ENCODE measurements around the gene CRB1.

CRB1 gene

DNA sequence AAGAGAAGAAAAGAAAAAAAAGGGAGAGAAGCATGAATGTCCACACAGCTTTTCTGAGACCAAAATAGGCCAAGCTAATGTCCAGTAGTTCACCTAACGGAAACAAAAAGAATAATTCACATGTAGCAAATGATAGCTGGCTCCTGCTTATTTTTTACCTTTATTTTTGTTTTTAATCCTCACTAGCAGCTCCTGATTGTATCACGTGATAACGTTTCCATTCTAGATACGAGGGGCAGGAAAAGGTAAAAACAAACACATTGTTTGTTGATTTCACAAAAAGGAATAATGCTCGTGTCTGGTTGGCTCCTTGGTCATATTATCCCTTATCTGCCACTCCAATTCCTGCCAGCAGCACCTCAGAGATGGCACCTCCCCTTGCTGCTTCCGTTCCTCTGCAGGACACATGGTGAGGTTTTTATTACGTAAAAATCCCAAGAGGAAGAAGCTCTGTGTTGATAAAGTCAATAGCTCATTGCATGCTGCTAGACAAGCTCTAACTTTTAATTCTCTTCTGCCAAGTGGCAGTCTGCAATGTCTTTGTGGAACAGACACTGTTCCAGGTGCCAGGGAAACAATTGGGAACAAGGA is 201.7 kb downstream of the CRB1 start:
- H3K27ac ChIP-seq (ENCODE audit: low read depth, low read length) = no peak overlapping the region
- H3K27me3 ChIP-seq (ENCODE audit: control insufficient read depth, low read length) = no peaks in the 10 kb centered on the region
- no peaks in the 10 kb centered on the region for H3K9me3 ChIP-seq (ENCODE audit: control insufficient read depth, insufficient read depth, low read length)
- H3F3A ChIP-seq (ENCODE audit: control insufficient read depth, insufficient read depth) = no peaks in the 10 kb centered on the region
- H3K4me3 ChIP-seq (ENCODE audit: low read length) = no peak overlapping the region
- H3K36me3 ChIP-seq (ENCODE audit: control insufficient read depth, low read length) = no peaks in the 10 kb centered on the region
- H4K20me1 ChIP-seq (ENCODE audit: control insufficient read depth, insufficient read depth, low read depth, low read length) = no peaks in the 10 kb centered on the region
- no peak for TF ChIP-seq EZH2phosphoT487 (IDR thresholded peaks at IDR 0.05; ENCODE audit: borderline replicate concordance, low read length)
- TF ChIP-seq, protein P1, sequence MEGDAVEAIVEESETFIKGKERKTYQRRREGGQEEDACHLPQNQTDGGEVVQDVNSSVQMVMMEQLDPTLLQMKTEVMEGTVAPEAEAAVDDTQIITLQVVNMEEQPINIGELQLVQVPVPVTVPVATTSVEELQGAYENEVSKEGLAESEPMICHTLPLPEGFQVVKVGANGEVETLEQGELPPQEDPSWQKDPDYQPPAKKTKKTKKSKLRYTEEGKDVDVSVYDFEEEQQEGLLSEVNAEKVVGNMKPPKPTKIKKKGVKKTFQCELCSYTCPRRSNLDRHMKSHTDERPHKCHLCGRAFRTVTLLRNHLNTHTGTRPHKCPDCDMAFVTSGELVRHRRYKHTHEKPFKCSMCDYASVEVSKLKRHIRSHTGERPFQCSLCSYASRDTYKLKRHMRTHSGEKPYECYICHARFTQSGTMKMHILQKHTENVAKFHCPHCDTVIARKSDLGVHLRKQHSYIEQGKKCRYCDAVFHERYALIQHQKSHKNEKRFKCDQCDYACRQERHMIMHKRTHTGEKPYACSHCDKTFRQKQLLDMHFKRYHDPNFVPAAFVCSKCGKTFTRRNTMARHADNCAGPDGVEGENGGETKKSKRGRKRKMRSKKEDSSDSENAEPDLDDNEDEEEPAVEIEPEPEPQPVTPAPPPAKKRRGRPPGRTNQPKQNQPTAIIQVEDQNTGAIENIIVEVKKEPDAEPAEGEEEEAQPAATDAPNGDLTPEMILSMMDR (IDR thresholded peaks at IDR 0.05; ENCODE audit: low read depth, low read length, poor library complexity, severe bottlenecking) = no peak
- no peaks in the 10 kb centered on the region; the same call in 1 of the 2 replicates for H3K4me1 ChIP-seq (ENCODE audit: control insufficient read depth, low read length)
- H3K9me2 ChIP-seq (replicated peaks; ENCODE audit: control insufficient read depth, low read length) = no peaks in the 10 kb centered on the region
- no peaks in the 10 kb centered on the region for H3K79me2 ChIP-seq (ENCODE audit: control insufficient read depth, low read length)
- no peak overlapping the region for H3K4me2 ChIP-seq (ENCODE audit: low read length)

GRCh38 chr1:197470330-197470729 is 202.3 kb downstream of the CRB1 start:
- Histone ChIP-seq H3K9me3 (ENCODE audit: control insufficient read depth, insufficient read depth, low read length) (no peaks in the 10 kb centered on the region), H3K27me3 (ENCODE audit: control insufficient read depth, low read length) (no peaks in the 10 kb centered on the region), H3F3A (ENCODE audit: control insufficient read depth, insufficient read depth) (no peaks in the 10 kb centered on the region), H3K4me2 (ENCODE audit: low read length) (no peak overlapping the region), H3K79me2 (ENCODE audit: control insufficient read depth, low read length) (no peaks in the 10 kb centered on the region), H3K4me3 (ENCODE audit: low read length) (no peak overlapping the region), H3K36me3 (ENCODE audit: control insufficient read depth, low read length) (no peaks in the 10 kb centered on the region), H4K20me1 (ENCODE audit: control insufficient read depth, insufficient read depth, low read depth, low read length) (no peaks in the 10 kb centered on the region), H3K9me2 (replicated peaks; ENCODE audit: control insufficient read depth, low read length) (no peaks in the 10 kb centered on the region), H3K4me1 (ENCODE audit: control insufficient read depth, low read length) (no peaks in the 10 kb centered on the region; the same call in 1 of the 2 replicates), H3K27ac (ENCODE audit: low read depth, low read length) (no peak overlapping the region)
- TF ChIP-seq EZH2phosphoT487 (IDR thresholded peaks at IDR 0.05; ENCODE audit: borderline replicate concordance, low read length) = no peak
- TF ChIP-seq, protein P1 (IDR thresholded peaks at IDR 0.05; ENCODE audit: low read depth, low read length, poor library complexity, severe bottlenecking) = no peak

DNA sequence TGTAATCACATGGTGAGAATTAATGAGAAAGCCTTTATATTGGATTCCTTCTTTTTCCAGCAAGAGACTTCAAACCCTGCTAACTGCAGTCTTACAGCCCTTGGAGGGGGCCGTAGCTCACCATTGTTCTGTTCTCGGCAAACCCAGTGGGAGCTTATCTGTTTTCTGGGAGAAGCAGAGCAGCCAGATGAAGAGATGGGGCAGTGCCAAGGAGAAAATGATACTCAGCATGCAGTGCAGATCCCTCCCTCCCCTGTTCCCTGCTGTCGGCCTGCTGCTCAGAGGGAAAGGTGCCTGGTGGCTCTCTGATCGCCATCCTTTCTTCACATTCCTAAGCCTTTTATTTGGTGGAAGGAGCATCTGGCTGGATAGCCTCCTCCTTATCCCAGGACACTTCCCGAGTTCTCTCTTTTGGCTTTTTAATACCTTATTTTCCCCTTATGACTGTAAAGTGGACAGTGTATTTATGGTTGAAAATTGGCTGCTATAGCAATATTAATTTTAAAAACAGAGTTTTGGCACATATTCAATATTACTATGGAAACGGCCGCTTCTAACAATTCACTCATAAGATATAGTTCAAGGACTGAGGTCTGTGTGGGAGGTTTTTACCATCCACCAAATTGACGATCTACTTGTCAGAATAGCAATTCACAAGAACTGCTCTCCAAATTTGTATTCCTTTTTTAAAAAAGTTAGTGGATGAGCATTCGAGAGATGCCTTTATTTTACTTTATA is 203.4 kb downstream of the CRB1 start:
- H3K9me2 ChIP-seq (replicated peaks; ENCODE audit: control insufficient read depth, low read length) = no peaks in the 10 kb centered on the region
- no peak overlapping the region for H3K27ac ChIP-seq (ENCODE audit: low read depth, low read length)
- no peak overlapping the region for H3K4me3 ChIP-seq (ENCODE audit: low read length)
- no peak overlapping the region for H3K4me2 ChIP-seq (ENCODE audit: low read length)
- H3F3A ChIP-seq (ENCODE audit: control insufficient read depth, insufficient read depth) = no peaks in the 10 kb centered on the region
- H3K27me3 ChIP-seq (ENCODE audit: control insufficient read depth, low read length) = no peaks in the 10 kb centered on the region
- no peaks in the 10 kb centered on the region for H3K79me2 ChIP-seq (ENCODE audit: control insufficient read depth, low read length)
- H4K20me1 ChIP-seq (ENCODE audit: control insufficient read depth, insufficient read depth, low read depth, low read length) = no peaks in the 10 kb centered on the region
- no peak for TF ChIP-seq EZH2phosphoT487 (IDR thresholded peaks at IDR 0.05; ENCODE audit: borderline replicate concordance, low read length)
- H3K4me1 ChIP-seq (ENCODE audit: control insufficient read depth, low read length) = no peaks in the 10 kb centered on the region; the same call in 1 of the 2 replicates
- H3K9me3 ChIP-seq (ENCODE audit: control insufficient read depth, insufficient read depth, low read length) = no peaks in the 10 kb centered on the region
- H3K36me3 ChIP-seq (ENCODE audit: control insufficient read depth, low read length) = no peaks in the 10 kb centered on the region

DNA sequence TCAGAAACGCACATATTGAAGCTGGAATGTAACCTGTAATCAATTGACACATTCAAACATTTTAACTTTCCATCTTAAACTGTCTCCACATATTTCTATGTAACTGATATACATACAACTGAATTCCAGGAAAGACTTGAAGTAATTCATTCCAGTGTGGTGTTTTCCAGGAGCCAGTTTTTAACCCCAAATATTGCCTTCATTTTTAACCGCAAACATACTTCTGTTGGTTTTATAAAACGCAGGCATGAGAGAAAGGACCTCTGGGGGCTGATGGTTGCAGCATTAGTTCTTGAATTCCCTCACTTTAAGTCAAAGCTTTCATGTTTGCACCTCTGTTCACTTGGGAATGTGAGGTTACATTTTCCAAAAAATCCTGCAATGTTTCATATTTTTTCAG is 204.1 kb downstream of the CRB1 start:
- Histone ChIP-seq H3K9me3 (ENCODE audit: control insufficient read depth, insufficient read depth, low read length) (no peaks in the 10 kb centered on the region), H3K4me3 (ENCODE audit: low read length) (no peak overlapping the region), H3K27me3 (ENCODE audit: control insufficient read depth, low read length) (no peaks in the 10 kb centered on the region), H3K4me1 (ENCODE audit: control insufficient read depth, low read length) (no peaks in the 10 kb centered on the region; the same call in 1 of the 2 replicates), H3K4me2 (ENCODE audit: low read length) (no peak overlapping the region), H3K27ac (ENCODE audit: low read depth, low read length) (no peak overlapping the region), H3F3A (ENCODE audit: control insufficient read depth, insufficient read depth) (no peaks in the 10 kb centered on the region), H3K36me3 (ENCODE audit: control insufficient read depth, low read length) (no peaks in the 10 kb centered on the region), H4K20me1 (ENCODE audit: control insufficient read depth, insufficient read depth, low read depth, low read length) (no peaks in the 10 kb centered on the region), H3K79me2 (ENCODE audit: control insufficient read depth, low read length) (no peaks in the 10 kb centered on the region), H3K9me2 (replicated peaks; ENCODE audit: control insufficient read depth, low read length) (no peaks in the 10 kb centered on the region)
- no peak for TF ChIP-seq EZH2phosphoT487 (IDR thresholded peaks at IDR 0.05; ENCODE audit: borderline replicate concordance, low read length)
- TF ChIP-seq, protein P1 (IDR thresholded peaks at IDR 0.05; ENCODE audit: low read depth, low read length, poor library complexity, severe bottlenecking) = no peak

Measured in DOHH2 (cell line).